Lower lobe of right lung (tissue), 2 donors: ENCODE results near the gene DAB1. TPM values are rescaled to one million over a fixed set of nuclear protein-coding genes. Genes with fewer than 3 reads are reported as not detected.
"Not testable (repeated sequence)": the region's sequence is repeated elsewhere in the genome, so short reads cannot be mapped to it uniquely, and the experiment has no call there.

ENCODE experiments used
- ATAC-seq, 2 donors: fragments of 200-7000 bp; cut with Tn5 transposase; one replicate each; pipeline ENCODE4 v1.9.1; 2020 to 2022; ENCODE audit warnings: mild to moderate bottlenecking in 2 of 2, moderate library complexity in 2 of 2
- DNase-seq: peaks from one replicate; pipeline ENCODE4 v3.0.0-alpha.2; 2020
- H3K27ac ChIP-seq: fragments of 200-600 bp; one replicate; pipeline ENCODE4 v1.8.0; 2022
- H3K27me3 ChIP-seq: fragments of 200-600 bp; one replicate; pipeline ENCODE4 v1.8.0; 2022; ENCODE audit warnings: low read depth
- H3K36me3 ChIP-seq: fragments of 200-600 bp; one replicate; pipeline ENCODE4 v1.8.0; 2022; ENCODE audit warnings: mild to moderate bottlenecking
- H3K4me1 ChIP-seq: fragments of 200-600 bp; one replicate; pipeline ENCODE4 v1.8.0; 2022
- H3K4me3 ChIP-seq: fragments of 200-600 bp; one replicate; pipeline ENCODE4 v1.8.0; 2022; ENCODE audit warnings: mild to moderate bottlenecking
- H3K9me3 ChIP-seq: fragments of 200-600 bp; one replicate; pipeline ENCODE4 v1.8.0; 2022
- CTCF ChIP-seq: fragments of 200-600 bp; IDR thresholded peaks from one replicate; pipeline ENCODE4 v1.8.0; 2022; ENCODE audit warnings: antibody characterized with exemption, mild to moderate bottlenecking
- intact Hi-C: fragments of 100-400 bp; cut with DNase I; formaldehyde crosslinking; loops from one replicate; pipeline ENCODE4 v1.11.0; 2022
- total RNA-seq: library from RNA; stranded (reverse); fragmentation: NEBNext Ultra II Directional; extraction: Animal tissue kit (Norgen Biotek cat#: 25700); gene quantifications from one replicate; pipeline ENCODE4 v1.2.1, GENCODE V29; 2021
- donor health status: DM: no; HTN: yes; CAD: no; lungs with severe emphysema.

DAB1 gene
- total RNA-seq, 1 donor from 2014 or later = 1.9 TPM

- intact Hi-C loops = no loop called here
- no peak for DNase-seq
Observed at GRCh38 chr1:57093122-57093521, 330.7 kb downstream of the DAB1 start.

DNA sequence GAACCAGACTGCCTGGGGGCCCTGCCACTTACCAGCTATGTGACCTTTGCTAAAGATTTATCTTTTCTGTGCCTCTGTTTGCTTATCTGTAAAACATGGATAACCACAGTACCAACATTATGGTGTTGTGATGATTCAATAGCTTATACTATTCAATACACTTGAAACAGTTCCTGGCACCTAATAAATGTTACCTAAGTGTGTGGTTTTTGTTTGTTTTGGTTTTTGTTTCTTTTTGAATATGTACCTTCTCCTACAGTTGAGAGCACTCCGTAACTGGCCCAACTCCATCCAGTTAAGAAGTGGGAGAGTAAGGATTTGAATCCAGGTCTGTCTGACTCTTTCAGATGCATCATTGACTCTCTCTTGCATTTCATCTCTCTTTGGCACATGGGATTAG is 332.2 kb downstream of the DAB1 start:
- no peak overlapping the region for H3K27ac ChIP-seq
- no peak overlapping the region for H3K4me3 ChIP-seq
- intact Hi-C loops = no loop called here
- DNase-seq (no peak), ATAC-seq (no peak)
- no peaks in the 10 kb centered on the region for H3K36me3 ChIP-seq
- no peak for TF ChIP-seq CTCF
- H3K27me3 ChIP-seq = no peaks in the 10 kb centered on the region
- no peaks in the 10 kb centered on the region for H3K4me1 ChIP-seq
- no peaks in the 10 kb centered on the region for H3K9me3 ChIP-seq

More at GRCh38 chr1:57093122-57093521, 330.7 kb downstream of the DAB1 start:
- Histone ChIP-seq H3K27me3 (no peaks in the 10 kb centered on the region), H3K9me3 (no peaks in the 10 kb centered on the region), H3K27ac (no peak overlapping the region), H3K4me3 (no peak overlapping the region), H3K4me1 (no peaks in the 10 kb centered on the region), H3K36me3 (no peaks in the 10 kb centered on the region)
- TF ChIP-seq CTCF = no peak
- ATAC-seq = no peak

DNA sequence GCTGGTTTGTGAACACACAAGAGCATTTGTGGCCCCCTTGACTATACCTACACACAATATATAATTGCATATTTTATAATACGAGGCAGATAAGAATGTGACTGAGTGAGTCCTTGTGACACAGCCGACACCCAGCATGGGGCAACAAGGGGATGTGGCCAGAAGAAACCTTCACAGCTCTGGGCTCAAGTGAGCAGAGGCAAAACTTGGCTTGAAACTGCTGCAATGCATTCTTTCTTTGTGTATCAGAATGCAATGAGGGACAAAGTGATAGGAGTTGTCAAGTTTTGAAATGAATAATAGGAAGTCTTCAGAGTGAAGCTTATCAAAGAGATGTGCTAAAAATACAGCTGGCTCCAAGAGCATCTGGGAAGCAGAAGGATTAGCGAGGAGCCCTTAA is 334.0 kb downstream of the DAB1 start:
- Histone ChIP-seq H3K9me3 (no peaks in the 10 kb centered on the region), H3K27me3 (no peaks in the 10 kb centered on the region), H3K4me1 (no peaks in the 10 kb centered on the region), H3K27ac (no peak overlapping the region), H3K36me3 (no peaks in the 10 kb centered on the region), H3K4me3 (no peak overlapping the region)
- ATAC-seq = no peak
- TF ChIP-seq CTCF = no peak
- DNase-seq = no peak
- intact Hi-C loops = no loop called here

- TF ChIP-seq CTCF = no peak
Observed at GRCh38 chr1:57089221-57089620, 334.6 kb downstream of the DAB1 start.

GRCh38 chr1:57088653-57089052 is 335.2 kb downstream of the DAB1 start:
- Histone ChIP-seq H3K36me3 (no peaks in the 10 kb centered on the region), H3K4me1 (no peaks in the 10 kb centered on the region), H3K9me3 (no peaks in the 10 kb centered on the region), H3K27me3 (no peaks in the 10 kb centered on the region), H3K27ac (no peak overlapping the region), H3K4me3 (no peak overlapping the region)
- no peak for TF ChIP-seq CTCF
- intact Hi-C loops = no loop called here
- ATAC-seq (no peak), DNase-seq (no peak)

More at GRCh38 chr1:57089221-57089620, 334.6 kb downstream of the DAB1 start:
- no peak for DNase-seq
- Histone ChIP-seq H3K4me3 (no peak overlapping the region), H3K36me3 (no peaks in the 10 kb centered on the region), H3K27me3 (no peaks in the 10 kb centered on the region), H3K4me1 (no peaks in the 10 kb centered on the region), H3K9me3 (no peaks in the 10 kb centered on the region), H3K27ac (no peak overlapping the region)
- ATAC-seq = no peak
- intact Hi-C loops = no loop called here

DNA sequence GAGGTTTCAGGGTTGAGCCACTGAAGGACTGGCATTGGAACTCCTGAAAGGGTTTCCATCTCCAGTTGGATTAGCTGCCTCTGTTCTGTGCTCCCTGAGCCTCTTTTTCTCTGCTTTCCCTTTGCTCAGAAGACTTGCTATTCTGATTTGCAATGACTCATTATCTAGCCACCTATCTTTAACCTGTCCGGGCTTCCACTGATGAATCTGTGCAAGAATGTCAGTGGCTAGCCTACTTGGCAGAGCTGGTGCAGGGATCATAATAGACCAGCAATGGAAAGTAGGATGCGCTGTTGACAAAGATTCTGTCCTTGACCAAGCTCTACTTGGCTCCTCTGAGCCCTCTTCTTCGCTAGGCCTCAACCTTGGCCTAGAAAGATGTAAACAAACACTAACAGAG is 336.2 kb downstream of the DAB1 start:
- H3K27ac ChIP-seq, intact Hi-C loops, H3K4me3 ChIP-seq, H3K4me1 ChIP-seq, ATAC-seq, DNase-seq, H3K9me3 ChIP-seq, H3K36me3 ChIP-seq, H3K27me3 ChIP-seq: not testable (repeated sequence)
